ENCODE data around the gene HRC. TPM values are rescaled to one million over a fixed set of nuclear protein-coding genes. Genes with fewer than 3 reads are reported as not detected.
"Not testable (repeated sequence)": the region's sequence is repeated elsewhere in the genome, so short reads cannot be mapped to it uniquely, and the experiment has no call there.

HRC gene
- total RNA-seq, 4 donors from 2014 or later: 0.47 to 1.0 (median 0.53) TPM; not detected in 1

GRCh38 chr19:49126575-49126974 is 28.6 kb downstream of the HRC start:
- no peak for TF ChIP-seq POLR2A (IDR thresholded peaks at IDR 0.05)
- TF ChIP-seq CTCF (IDR thresholded peaks at IDR 0.05): no peak
- no peak for TF ChIP-seq EP300 (IDR thresholded peaks at IDR 0.05)
- no peak for TF ChIP-seq POLR2AphosphoS5 (IDR thresholded peaks at IDR 0.05)
- no peak overlapping the region for H3K27ac ChIP-seq
- no peaks in the 10 kb centered on the region for H3K27me3 ChIP-seq
- DNase-seq (ENCODE audit: low spot score in 2 of 2): no peak
- WGBS: 76% methylated on average over 4 of the region's 4 CpGs
- H3K9me3 ChIP-seq: no peaks in the 10 kb centered on the region
- no peak overlapping the region for H3K4me3 ChIP-seq
- no peaks in the 10 kb centered on the region for H3K36me3 ChIP-seq
- peaks cover 29% of the 10 kb centered on the region for H3K4me1 ChIP-seq

- 58% methylated on average over 7 of the region's 23 CpGs for WGBS
- DNase-seq (ENCODE audit: low spot score in 2 of 2): no peak
- H3K27me3 ChIP-seq: no peaks in the 10 kb centered on the region
- no peaks in the 10 kb centered on the region for H3K9me3 ChIP-seq
- peak overlapping the region; percentile 57 for H3K27ac ChIP-seq
- no peak for TF ChIP-seq POLR2AphosphoS5 (IDR thresholded peaks at IDR 0.05)
- no peak for TF ChIP-seq EP300 (IDR thresholded peaks at IDR 0.05)
- TF ChIP-seq CTCF (IDR thresholded peaks at IDR 0.05): no peak
- no peak for TF ChIP-seq POLR2A (IDR thresholded peaks at IDR 0.05)
- peaks cover 33% of the 10 kb centered on the region for H3K4me1 ChIP-seq
- H3K36me3 ChIP-seq: no peaks in the 10 kb centered on the region
- H3K4me3 ChIP-seq: peak overlapping the region; percentile 16
Measured at GRCh38 chr19:49125025-49125731, 30.0 kb downstream of the HRC start.

GRCh38 chr19:49123285-49123684 is 31.9 kb downstream of the HRC start:
- H3K4me3 ChIP-seq; H3K27ac ChIP-seq; H3K9me3 ChIP-seq; H3K27me3 ChIP-seq; DNase-seq (ENCODE audit: low spot score in 2 of 2); H3K36me3 ChIP-seq: not testable (repeated sequence)
- peaks cover 41% of the 10 kb centered on the region for H3K4me1 ChIP-seq
- 88% methylated on average over 11 of the region's 11 CpGs for WGBS

- WGBS: 59% methylated on average over 10 of the region's 10 CpGs
Measured at GRCh38 chr19:49121841-49122240, 33.4 kb downstream of the HRC start.

GRCh38 chr19:49120868-49121267 is 34.3 kb downstream of the HRC start:
- TF ChIP-seq CTCF (IDR thresholded peaks at IDR 0.05) (no peak), EP300 (IDR thresholded peaks at IDR 0.05) (no peak), POLR2AphosphoS5 (IDR thresholded peaks at IDR 0.05) (no peak), POLR2A (IDR thresholded peaks at IDR 0.05) (no peak)
- no peak for DNase-seq (ENCODE audit: low spot score in 2 of 2)
- Histone ChIP-seq H3K36me3 (no peaks in the 10 kb centered on the region), H3K4me1 (peaks cover 50% of the 10 kb centered on the region), H3K4me3 (no peak overlapping the region), H3K27me3 (no peaks in the 10 kb centered on the region), H3K9me3 (no peaks in the 10 kb centered on the region), H3K27ac (no peak overlapping the region)
- WGBS: 95% methylated on average over 2 of the region's 2 CpGs

More at GRCh38 chr19:49121841-49122240, 33.4 kb downstream of the HRC start:
- not testable (repeated sequence) for DNase-seq (ENCODE audit: low spot score in 2 of 2); H3K4me3 ChIP-seq; H3K36me3 ChIP-seq; H3K27me3 ChIP-seq; H3K27ac ChIP-seq; H3K9me3 ChIP-seq
- peaks cover 46% of the 10 kb centered on the region for H3K4me1 ChIP-seq

GRCh38 chr19:49120325-49120683 is 34.9 kb downstream of the HRC start:
- H3K27ac ChIP-seq: no peak overlapping the region
- TF ChIP-seq CTCF (IDR thresholded peaks at IDR 0.05) (no peak), POLR2AphosphoS5 (IDR thresholded peaks at IDR 0.05) (no peak), POLR2A (IDR thresholded peaks at IDR 0.05) (no peak), EP300 (IDR thresholded peaks at IDR 0.05) (no peak)
- no peaks in the 10 kb centered on the region for H3K36me3 ChIP-seq
- WGBS: 26% methylated on average over 7 of the region's 16 CpGs
- no peak for DNase-seq (ENCODE audit: low spot score in 2 of 2)
- H3K9me3 ChIP-seq: no peaks in the 10 kb centered on the region
- no peaks in the 10 kb centered on the region for H3K27me3 ChIP-seq
- peak overlapping the region; percentile 87 for H3K4me3 ChIP-seq
- H3K4me1 ChIP-seq: peaks cover 46% of the 10 kb centered on the region

Data from suprapubic skin (tissue), 4 donors.